ENCODE measurements around the gene PMPCB. TPM values are rescaled to one million over a fixed set of nuclear protein-coding genes. Genes with fewer than 3 reads are reported as not detected.

The PMPCB gene
- total RNA-seq, 2 donors from 2014 or later, result 55.6 to 62.9 TPM

DNA sequence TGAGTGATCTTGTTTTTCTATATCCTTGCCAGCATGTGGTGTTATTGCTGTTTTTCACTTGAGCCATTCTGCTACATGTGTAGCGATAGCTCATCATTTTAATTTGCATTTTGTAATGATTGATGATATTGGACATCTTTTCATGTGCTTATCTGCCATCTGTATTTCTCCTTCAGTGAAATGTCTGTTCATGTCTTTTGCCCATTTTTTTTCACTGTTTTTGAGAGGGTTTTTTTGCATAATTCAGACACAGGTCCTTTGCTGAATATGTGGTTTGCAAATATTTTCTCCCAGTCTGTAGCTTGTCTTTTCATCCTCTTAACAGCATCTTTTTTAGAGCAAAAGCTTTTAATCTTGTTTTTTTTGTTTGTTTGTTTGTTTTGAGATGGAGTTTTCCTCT lies 3.7 kb upstream of the PMPCB start:
- no peak overlapping the region for H3K4me3 Mint-ChIP-seq
- no peak overlapping the region for H3K27ac Mint-ChIP-seq
- no peaks in the 10 kb centered on the region for H3K9me3 Mint-ChIP-seq
- H3K27me3 Mint-ChIP-seq, result peaks cover 16% of the 10 kb centered on the region in 2 donors
- ATAC-seq (no peak), DNase-seq (ENCODE audit: low spot score) (no peak)
- no peaks in the 10 kb centered on the region for H3K36me3 Mint-ChIP-seq
- H3K4me1 Mint-ChIP-seq (ENCODE audit: low read depth in 2 of 2), result peaks cover 20 to 21% of the 10 kb centered on the region in 2 donors

DNA sequence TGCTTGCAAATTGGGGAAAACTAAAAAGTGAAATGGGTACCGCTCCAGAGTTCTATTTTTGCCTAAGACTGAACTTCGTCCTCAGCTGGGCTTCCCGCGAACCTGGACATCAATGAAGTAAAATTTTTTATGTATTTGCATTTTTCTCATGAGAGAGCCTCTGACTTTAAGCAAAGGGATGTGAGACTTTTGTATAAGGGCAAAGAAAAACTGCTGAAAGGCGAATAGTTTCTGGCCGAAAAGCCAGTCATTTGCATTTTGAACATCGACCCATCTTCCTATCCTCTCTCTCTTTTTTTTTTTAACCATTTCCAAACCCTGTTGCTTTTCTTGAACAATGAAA lies 573 bp downstream of the PMPCB start:
- Mint-ChIP-seq H3K4me3 (peak overlapping the region; percentile 94), H3K27ac (peak overlapping the region; percentile 91 to 95), H3K9me3 (no peaks in the 10 kb centered on the region), H3K36me3 (no peaks in the 10 kb centered on the region), H3K27me3 (peaks cover 4 to 9% of the 10 kb centered on the region in 2 donors), H3K4me1 (ENCODE audit: low read depth in 2 of 2) (peaks cover 27 to 29% of the 10 kb centered on the region in 2 donors)
- ATAC-seq, result no peak
- no peak for DNase-seq (ENCODE audit: low spot score)

DNA sequence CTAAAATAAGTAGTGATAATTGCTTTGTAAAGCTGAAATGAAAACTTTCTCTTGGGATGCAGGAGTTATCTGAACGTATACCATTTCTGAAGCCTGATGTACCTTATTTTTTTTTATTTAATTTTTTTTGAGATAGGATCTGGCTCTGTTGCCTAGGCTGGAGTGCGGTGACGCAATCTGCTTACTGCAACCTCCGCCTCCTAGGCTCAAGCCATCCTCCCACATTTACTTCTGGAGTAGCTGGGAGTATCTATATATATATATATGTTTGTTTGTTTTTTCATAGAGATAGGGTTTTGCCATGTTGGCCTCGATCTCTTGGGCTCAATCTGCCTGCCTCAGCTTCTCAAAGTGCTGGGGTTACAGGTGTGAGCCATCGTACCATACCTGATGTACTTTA lies 2.4 kb downstream of the PMPCB start:
- Mint-ChIP-seq H3K4me1 (ENCODE audit: low read depth in 2 of 2) (peaks cover 31% of the 10 kb centered on the region in 2 donors), H3K4me3 (no peak overlapping the region), H3K9me3 (no peaks in the 10 kb centered on the region), H3K27me3 (no peaks in the 10 kb centered on the region), H3K27ac (no peak overlapping the region), H3K36me3 (peaks cover 11% of the 10 kb centered on the region)
- no peak for ATAC-seq
- DNase-seq (ENCODE audit: low spot score), result no peak

GRCh38 chr7:103301441-103301840 lies 4.2 kb downstream of the PMPCB start:
- no peaks in the 10 kb centered on the region for H3K27me3 Mint-ChIP-seq
- no peak overlapping the region for H3K27ac Mint-ChIP-seq
- H3K4me3 Mint-ChIP-seq, result no peak overlapping the region
- no peak for DNase-seq (ENCODE audit: low spot score)
- no peak for ATAC-seq
- H3K4me1 Mint-ChIP-seq (ENCODE audit: low read depth in 2 of 2), result peaks cover 25 to 27% of the 10 kb centered on the region in 2 donors
- peaks cover 16% of the 10 kb centered on the region for H3K36me3 Mint-ChIP-seq
- no peaks in the 10 kb centered on the region for H3K9me3 Mint-ChIP-seq

DNA sequence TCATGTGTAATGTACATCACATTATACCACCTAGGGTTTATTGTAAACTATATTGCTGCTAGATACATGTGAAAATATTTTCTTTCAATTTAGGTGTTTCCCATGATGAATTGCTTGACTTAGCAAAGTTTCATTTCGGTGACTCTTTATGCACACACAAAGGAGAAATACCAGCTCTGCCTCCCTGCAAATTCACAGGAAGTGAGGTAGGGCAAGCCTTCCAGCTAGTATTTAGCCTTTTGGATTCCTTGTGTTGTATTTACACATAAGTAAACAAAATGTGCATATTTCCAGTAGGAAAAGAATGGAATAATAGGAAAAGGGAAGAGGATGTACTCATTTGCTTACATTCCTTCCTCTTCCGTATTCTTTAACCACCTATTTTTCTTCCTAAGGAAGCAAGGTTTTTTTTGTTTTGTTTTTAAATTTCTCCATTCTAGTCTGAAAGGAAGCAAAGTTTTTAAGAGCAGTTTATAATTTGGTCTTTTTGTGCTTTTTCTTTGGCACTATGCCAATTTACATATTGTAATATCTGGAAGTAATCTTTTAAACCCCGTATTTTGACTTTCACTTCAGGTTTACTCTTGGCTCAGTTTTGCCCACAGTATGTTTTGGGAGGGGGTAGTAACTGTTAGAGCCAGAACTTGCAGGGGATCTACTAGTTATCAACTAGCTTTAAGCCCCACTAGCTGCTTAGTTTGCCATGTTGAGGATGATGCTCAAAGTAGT lies 10.4 kb downstream of the PMPCB start:
- Mint-ChIP-seq H3K27me3 (no peaks in the 10 kb centered on the region), H3K4me1 (ENCODE audit: low read depth in 2 of 2) (peaks cover 4 to 5% of the 10 kb centered on the region in 2 donors), H3K9me3 (no peaks in the 10 kb centered on the region), H3K27ac (no peak overlapping the region), H3K36me3 (peaks cover 26% of the 10 kb centered on the region), H3K4me3 (no peak overlapping the region)
- no peak for DNase-seq (ENCODE audit: low spot score)
- ATAC-seq, result no peak

GRCh38 chr7:103314852-103315251 lies 17.6 kb downstream of the PMPCB start:
- Mint-ChIP-seq H3K4me3 (no peak overlapping the region), H3K36me3 (peaks cover 42% of the 10 kb centered on the region), H3K27me3 (no peaks in the 10 kb centered on the region), H3K27ac (no peak overlapping the region), H3K4me1 (ENCODE audit: low read depth in 2 of 2) (no peaks in the 10 kb centered on the region), H3K9me3 (no peaks in the 10 kb centered on the region)
- DNase-seq (ENCODE audit: low spot score) (no peak), ATAC-seq (no peak)

DNA sequence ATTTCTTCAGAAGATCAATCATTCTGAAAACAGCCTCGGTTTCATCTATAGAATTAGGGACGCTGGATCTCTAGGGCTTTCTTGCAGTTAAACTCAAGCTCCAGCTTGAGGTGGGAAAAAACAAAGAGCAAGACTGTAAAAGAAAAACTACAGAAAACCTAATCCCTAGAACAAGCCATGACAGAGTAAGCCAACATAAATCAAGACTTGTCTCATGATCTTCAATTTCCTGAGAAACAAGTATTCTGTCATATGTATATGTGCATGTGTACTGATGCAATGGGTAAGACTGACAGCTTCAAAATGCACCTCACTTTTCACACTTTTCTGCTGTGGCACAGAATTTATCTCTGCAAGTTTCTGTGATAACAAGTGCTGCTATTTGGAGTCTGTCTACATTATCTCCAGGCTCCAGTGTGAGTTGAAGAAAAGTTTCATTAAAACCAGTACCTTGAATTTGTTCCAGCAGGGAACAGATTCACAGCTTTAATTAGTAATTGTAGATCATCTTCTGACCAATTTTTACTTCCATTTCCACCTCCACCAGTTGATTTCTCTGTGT lies 19.2 kb downstream of the PMPCB start:
- Mint-ChIP-seq H3K4me3 (no peak overlapping the region), H3K4me1 (ENCODE audit: low read depth in 2 of 2) (no peaks in the 10 kb centered on the region), H3K27ac (no peak overlapping the region), H3K9me3 (no peaks in the 10 kb centered on the region), H3K36me3 (peaks cover 43% of the 10 kb centered on the region), H3K27me3 (no peaks in the 10 kb centered on the region)
- DNase-seq (ENCODE audit: low spot score), result no peak
- ATAC-seq, result no peak

GRCh38 chr7:103317009-103317408 lies 19.8 kb downstream of the PMPCB start:
- Mint-ChIP-seq H3K4me3 (no peak overlapping the region), H3K27me3 (no peaks in the 10 kb centered on the region), H3K27ac (no peak overlapping the region), H3K36me3 (peaks cover 43% of the 10 kb centered on the region), H3K4me1 (ENCODE audit: low read depth in 2 of 2) (no peaks in the 10 kb centered on the region), H3K9me3 (no peaks in the 10 kb centered on the region)
- DNase-seq (ENCODE audit: low spot score), result no peak
- no peak for ATAC-seq

GRCh38 chr7:103325744-103326143 lies 28.5 kb downstream of the PMPCB start:
- no peak for DNase-seq (ENCODE audit: low spot score)
- peak overlapping the region in 1 of 2 donors; percentile 13 for H3K27ac Mint-ChIP-seq

DNA sequence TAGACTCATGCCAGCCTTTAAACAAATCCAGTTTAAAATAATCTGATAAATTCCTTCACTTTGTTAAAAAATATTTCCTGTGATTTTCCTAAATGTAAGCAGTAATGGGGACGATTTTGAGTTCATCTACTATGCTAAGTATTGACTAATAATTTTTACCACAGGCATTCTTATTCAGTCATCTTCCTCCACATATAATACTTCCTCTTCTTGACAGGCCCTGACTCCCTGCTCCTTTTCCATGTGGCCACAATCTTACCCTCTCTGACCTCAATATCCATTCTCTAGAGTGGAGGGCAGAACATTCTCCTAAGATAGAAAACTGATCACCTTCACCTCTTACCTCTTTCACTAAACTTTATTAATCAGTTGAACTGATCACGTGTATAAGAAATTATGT lies 39.5 kb downstream of the PMPCB start:
- DNase-seq (ENCODE audit: low spot score), result no peak
- Mint-ChIP-seq H3K9me3 (no peaks in the 10 kb centered on the region), H3K4me3 (no peak overlapping the region), H3K27me3 (no peaks in the 10 kb centered on the region), H3K27ac (no peak overlapping the region), H3K4me1 (ENCODE audit: low read depth in 2 of 2) (peaks cover 23 to 25% of the 10 kb centered on the region in 2 donors), H3K36me3 (peaks cover 39% of the 10 kb centered on the region)
- no peak for ATAC-seq

More at GRCh38 chr7:103325744-103326143, 28.5 kb downstream of the PMPCB start:
- H3K4me3 Mint-ChIP-seq, result no peak overlapping the region
- peaks cover 17% of the 10 kb centered on the region for H3K36me3 Mint-ChIP-seq
- no peak for ATAC-seq
- H3K9me3 Mint-ChIP-seq, result no peaks in the 10 kb centered on the region
- H3K27me3 Mint-ChIP-seq, result no peaks in the 10 kb centered on the region
- no peaks in the 10 kb centered on the region for H3K4me1 Mint-ChIP-seq (ENCODE audit: low read depth in 2 of 2)

DNA sequence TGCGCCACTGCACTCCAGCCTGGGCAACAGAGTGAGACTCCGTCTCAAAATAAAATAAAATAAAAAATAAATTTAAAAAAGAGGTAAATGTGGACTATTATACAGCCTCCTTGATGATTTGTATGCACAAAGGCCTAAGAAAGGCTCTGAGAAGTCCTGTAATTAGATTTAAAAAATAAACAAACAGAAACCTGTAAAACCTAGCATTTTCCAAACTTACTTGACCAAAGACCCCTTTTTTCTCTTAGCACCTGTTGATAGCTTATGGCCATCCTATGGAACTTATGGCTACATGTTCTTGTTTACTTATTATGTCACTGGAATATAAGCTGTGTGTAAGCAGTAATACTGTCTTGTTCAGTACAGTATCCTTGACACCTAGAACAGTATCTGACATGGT lies 41.6 kb downstream of the PMPCB start:
- H3K4me1 Mint-ChIP-seq (ENCODE audit: low read depth in 2 of 2), result peaks cover 31% of the 10 kb centered on the region in 2 donors

DNA sequence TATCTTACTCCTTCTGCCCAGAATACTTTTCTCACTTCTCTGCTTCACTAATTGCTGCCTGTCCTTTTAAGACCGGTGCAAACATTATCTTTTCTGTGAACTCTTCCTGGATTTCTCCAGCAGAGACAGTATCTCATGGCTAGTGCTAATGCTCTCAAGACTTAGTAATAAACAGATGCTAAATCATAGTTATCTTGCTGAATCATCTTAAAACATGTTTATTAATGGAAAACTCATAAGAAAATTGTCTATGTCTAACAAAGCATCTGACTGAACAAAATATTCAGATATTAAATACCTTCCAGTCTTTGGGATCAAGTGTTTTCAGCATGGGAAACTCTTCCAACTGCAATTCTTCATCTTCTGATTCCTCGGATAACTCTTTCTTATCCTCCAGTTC lies 44.2 kb downstream of the PMPCB start:
- Mint-ChIP-seq H3K36me3 (peaks cover 39% of the 10 kb centered on the region), H3K27me3 (no peaks in the 10 kb centered on the region), H3K9me3 (no peaks in the 10 kb centered on the region), H3K27ac (no peak overlapping the region), H3K4me3 (no peak overlapping the region), H3K4me1 (ENCODE audit: low read depth in 2 of 2) (peaks cover 40 to 48% of the 10 kb centered on the region in 2 donors)
- DNase-seq (ENCODE audit: low spot score), result no peak
- no peak for ATAC-seq

More for the DNA sequence above, 41.6 kb downstream of the PMPCB start:
- no peak for DNase-seq (ENCODE audit: low spot score)
- ATAC-seq, result no peak
- H3K4me3 Mint-ChIP-seq, result no peak overlapping the region
- H3K36me3 Mint-ChIP-seq, result peaks cover 35% of the 10 kb centered on the region
- no peaks in the 10 kb centered on the region for H3K9me3 Mint-ChIP-seq
- no peaks in the 10 kb centered on the region for H3K27me3 Mint-ChIP-seq
- peak overlapping the region in 1 of 2 donors; percentile 28 for H3K27ac Mint-ChIP-seq

DNA sequence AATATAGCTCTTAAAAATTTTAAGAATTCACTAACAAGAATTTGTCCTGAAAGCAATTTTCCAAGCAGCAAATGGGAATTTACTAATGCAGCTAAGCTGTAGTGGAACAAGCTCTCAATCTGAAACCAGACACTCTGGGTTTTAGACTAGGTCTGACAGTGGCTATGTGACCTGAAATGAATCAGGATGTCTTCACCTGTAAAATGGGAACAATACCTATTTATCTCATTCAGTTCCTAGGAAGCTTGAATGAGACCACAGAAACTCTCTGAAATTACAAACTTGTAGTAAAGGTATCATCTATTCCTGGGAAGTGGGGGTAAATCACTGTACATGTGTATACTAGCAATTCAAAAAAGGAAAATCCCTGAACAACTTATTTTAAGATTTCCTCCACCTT lies 46.1 kb downstream of the PMPCB start:
- peak overlapping the region; percentile 98 to 100 for H3K27ac Mint-ChIP-seq
- DNase-seq (ENCODE audit: low spot score) (no peak), ATAC-seq (no peak)
- H3K27me3 Mint-ChIP-seq, result no peaks in the 10 kb centered on the region
- peak overlapping the region; percentile 99 for H3K4me3 Mint-ChIP-seq
- H3K4me1 Mint-ChIP-seq (ENCODE audit: low read depth in 2 of 2), result peaks cover 50 to 57% of the 10 kb centered on the region in 2 donors
- no peaks in the 10 kb centered on the region for H3K9me3 Mint-ChIP-seq
- H3K36me3 Mint-ChIP-seq, result peaks cover 31% of the 10 kb centered on the region

DNA sequence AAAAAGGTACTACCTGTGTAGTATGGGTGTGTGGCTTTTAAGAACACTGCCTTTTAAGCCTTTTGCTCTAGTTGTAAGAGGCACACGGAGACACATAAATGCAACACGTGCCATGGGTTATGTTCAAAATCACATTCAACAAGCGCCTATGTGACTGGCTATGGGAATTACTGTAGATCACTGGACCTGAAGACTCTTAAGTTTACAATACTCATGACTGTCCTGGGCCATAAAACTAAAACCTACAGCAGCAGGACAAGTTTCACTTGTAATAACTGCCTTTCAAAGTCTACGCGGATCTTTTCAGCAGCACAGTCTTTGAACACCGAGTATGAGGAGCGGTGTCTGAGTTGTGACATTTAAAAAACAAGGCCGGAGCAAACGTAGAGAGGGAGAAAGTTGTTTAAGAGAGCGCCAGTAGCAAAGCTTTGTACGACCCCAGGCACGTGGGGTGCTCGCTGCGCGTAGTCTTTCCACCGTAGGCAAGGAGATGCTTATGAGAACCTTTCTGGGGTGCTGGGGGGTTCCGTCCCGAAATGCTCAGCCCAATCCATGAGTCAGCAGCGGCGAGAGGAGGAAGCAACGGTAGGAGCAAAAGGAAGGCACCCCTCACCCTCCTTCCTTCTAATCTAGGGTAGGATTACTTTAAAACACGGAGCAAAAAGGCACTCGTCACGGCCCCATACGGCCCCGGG lies 46.7 kb downstream of the PMPCB start:
- peak overlapping the region; percentile 99 for H3K4me3 Mint-ChIP-seq
- no peaks in the 10 kb centered on the region for H3K9me3 Mint-ChIP-seq
- ATAC-seq (peak in 1 of 2 donors; percentile 45), DNase-seq (ENCODE audit: low spot score) (no peak)
- H3K27me3 Mint-ChIP-seq, result no peaks in the 10 kb centered on the region
- H3K27ac Mint-ChIP-seq, result peak overlapping the region; percentile 98 to 100
- peaks cover 31% of the 10 kb centered on the region for H3K36me3 Mint-ChIP-seq
- peaks cover 54 to 62% of the 10 kb centered on the region in 2 donors for H3K4me1 Mint-ChIP-seq (ENCODE audit: low read depth in 2 of 2)

Measured in natural killer cell treated with Interleukin-12 subunit alpha and Interleukin-12 subunit beta and Interleukin-15 and Interleukin-18, amount 100 ng/mL, for 72 hours (primary cell).